PC-9 (cell line): ENCODE measurements around the gene CHP2. TPM values are rescaled to one million over a fixed set of nuclear protein-coding genes. Genes with fewer than 3 reads are reported as not detected.

Source experiments
- BruUV-seq: library from RNA; stranded (reverse); fragments of 400-500 nt; replicated peaks from 2 replicates; lab custom pipeline; 2021; lab: Mats Ljungman, UMichigan
- CTCF ChIA-PET: fragments of 300-600 bp; sonication (Branson Sonifier 250); formaldehyde crosslinking; loops from one replicate; lab custom pipeline; 2022; ENCODE audit warnings: antibody characterized with exemption; lab: Charles Lee
- POLR2A ChIA-PET: fragments of 300-600 bp; sonication (Branson Sonifier 250); formaldehyde crosslinking; loops from one replicate; lab custom pipeline; 2022; ENCODE audit warnings: antibody characterized with exemption; ENCODE audit not compliant: unreplicated experiment; lab: Charles Lee
- DNase-seq, 2 experiments: peaks; one replicate each; pipeline versions ENCODE4 v3.0.0 to v3.0.0-alpha.2; 2015 to 2022; ENCODE audit warnings: mixed read lengths in 1 of 2
- H2AFZ ChIP-seq: fragments of 200-600 bp; sonication (generic); 2 replicates; pipeline ENCODE4 v1.8.1; 2017; ENCODE audit warnings: antibody characterized with exemption
- H3F3A ChIP-seq: fragments of 200-600 bp; sonication (generic); 2 replicates; pipeline ENCODE4 v1.8.1; 2017; ENCODE audit warnings: antibody characterized with exemption, mild to moderate bottlenecking, low read depth; ENCODE audit not compliant: insufficient read depth
- H3K27ac ChIP-seq: fragments of 200-600 bp; sonication (generic); 2 replicates; pipeline ENCODE4 v1.6.1; 2016; ENCODE audit warnings: mixed run types
- H3K27me3 ChIP-seq: fragments of 200-600 bp; sonication (generic); 2 replicates; pipeline ENCODE4 v1.6.1; 2016; ENCODE audit warnings: low read depth, mixed run types; ENCODE audit not compliant: insufficient read depth
- H3K36me3 ChIP-seq: fragments of 200-600 bp; sonication (generic); 2 replicates; pipeline ENCODE4 v1.6.1; 2016; ENCODE audit warnings: low read depth, mixed run types
- H3K4me1 ChIP-seq: fragments of 200-600 bp; sonication (generic); replicated peaks from 2 replicates; pipeline ENCODE4 v1.6.1; 2016; ENCODE audit warnings: mixed run types; ENCODE audit not compliant: insufficient read depth
- H3K4me2 ChIP-seq: fragments of 200-600 bp; sonication (generic); 2 replicates; pipeline ENCODE4 v1.6.1; 2017; ENCODE audit warnings: mixed run types
- H3K4me3 ChIP-seq: fragments of 200-600 bp; sonication (generic); 2 replicates; pipeline ENCODE4 v1.6.1; 2016; ENCODE audit warnings: mixed run types
- H3K79me2 ChIP-seq: fragments of 200-600 bp; sonication (generic); 2 replicates; pipeline ENCODE4 v1.6.1; 2017; ENCODE audit warnings: low read depth, mixed run types
- H3K9me2 ChIP-seq: fragments of 200-600 bp; sonication (generic); 2 replicates; pipeline ENCODE4 v1.8.1; 2017; ENCODE audit warnings: mild to moderate bottlenecking; ENCODE audit not compliant: insufficient read depth
- H3K9me3 ChIP-seq: fragments of 200-600 bp; sonication (generic); 2 replicates; pipeline ENCODE4 v1.8.1; 2016; ENCODE audit warnings: low read depth; ENCODE audit not compliant: insufficient read depth
- H4K20me1 ChIP-seq: fragments of 200-600 bp; sonication (generic); 2 replicates; pipeline ENCODE4 v1.8.1; 2017; ENCODE audit not compliant: insufficient read depth
- CTCF ChIP-seq: fragments of 200-600 bp; sonication (generic); conservative IDR thresholded peaks from 2 replicates; pipeline ENCODE4 v1.6.1; 2017; ENCODE audit warnings: mixed run types, antibody characterized with exemption, mild to moderate bottlenecking, moderate library complexity
- EZH2 ChIP-seq: fragments of 200-600 bp; sonication (generic); IDR thresholded peaks from 2 replicates; pipeline ENCODE4 v1.8.0; 2017; ENCODE audit warnings: antibody characterized with exemption, low read depth
- intact Hi-C: fragments of 100-400 bp; cut with micrococcal nuclease; formaldehyde crosslinking; loops from one replicate; pipeline ENCODE4 v1.10.0; 2022; ENCODE audit not compliant: unreplicated experiment
- total RNA-seq: library from RNA; stranded (reverse); gene quantifications from 2 replicates; pipeline ENCODE4 v1.2.3, GENCODE V29; 2021

The CHP2 gene
- total RNA-seq, 1 experiment from 2014 or later: not detected

GRCh38 chr16:23724096-23724784 is 30.6 kb upstream of the CHP2 start:
- no peak overlapping the region for H3K27ac ChIP-seq
- no peaks in the 10 kb centered on the region for H3K4me1 ChIP-seq
- DNase-seq: no peak
- H3K9me2 ChIP-seq: no peaks in the 10 kb centered on the region
- peaks cover 6% of the 10 kb centered on the region; the same call in 1 of the 2 replicates for H3K27me3 ChIP-seq
- no peaks in the 10 kb centered on the region for H4K20me1 ChIP-seq
- POLR2A ChIA-PET: no interaction called here
- no TSS peak for BruUV-seq
- H2AFZ ChIP-seq: no peak overlapping the region
- intact Hi-C loops: no loop called here
- H3K4me3 ChIP-seq: no peak overlapping the region
- H3K79me2 ChIP-seq: no peaks in the 10 kb centered on the region
- TF ChIP-seq EZH2 (no peak), CTCF (no peak)
- no peak overlapping the region for H3K4me2 ChIP-seq
- CTCF ChIA-PET: no interaction called here
- H3K9me3 ChIP-seq: no peaks in the 10 kb centered on the region
- H3F3A ChIP-seq: no peaks in the 10 kb centered on the region
- H3K36me3 ChIP-seq: no peaks in the 10 kb centered on the region

GRCh38 chr16:23724785-23725131 is 30.1 kb upstream of the CHP2 start:
- Histone ChIP-seq H3K27me3 (peaks cover 6% of the 10 kb centered on the region; the same call in 1 of the 2 replicates), H3K4me1 (peaks cover 5% of the 10 kb centered on the region; the same call in 1 of the 2 replicates), H3K36me3 (no peaks in the 10 kb centered on the region), H3F3A (no peaks in the 10 kb centered on the region), H3K27ac (no peak overlapping the region), H3K4me2 (no peak overlapping the region), H3K79me2 (no peaks in the 10 kb centered on the region), H3K9me3 (no peaks in the 10 kb centered on the region), H3K9me2 (no peaks in the 10 kb centered on the region), H3K4me3 (no peak overlapping the region), H2AFZ (no peak overlapping the region), H4K20me1 (no peaks in the 10 kb centered on the region)
- no peak for DNase-seq
- ChIA-PET POLR2A (no interaction called here), CTCF (no interaction called here)
- intact Hi-C loops: no loop called here
- no TSS peak for BruUV-seq
- no peak for TF ChIP-seq CTCF
- no peak for TF ChIP-seq EZH2

- no peaks in the 10 kb centered on the region for H3K9me3 ChIP-seq
- no peaks in the 10 kb centered on the region for H4K20me1 ChIP-seq
- ChIA-PET POLR2A (interaction anchor here (0.5 kb wide), 1 partner anchor 187 kb away, joined by 3 read pairs; no protein-coding TSS in a partner anchor), CTCF (no interaction called here)
- peaks cover 8% of the 10 kb centered on the region; the same call in 1 of the 2 replicates for H3K4me1 ChIP-seq
- H2AFZ ChIP-seq: no peak overlapping the region
- no TSS peak for BruUV-seq
- TF ChIP-seq EZH2 (no peak), CTCF (no peak)
- no peaks in the 10 kb centered on the region for H3K79me2 ChIP-seq
- H3K36me3 ChIP-seq: no peaks in the 10 kb centered on the region
- H3F3A ChIP-seq: no peaks in the 10 kb centered on the region
- H3K4me3 ChIP-seq: no peak overlapping the region
- no peak overlapping the region for H3K27ac ChIP-seq
- H3K4me2 ChIP-seq: no peak overlapping the region
- no peak for DNase-seq
- no peaks in the 10 kb centered on the region for H3K9me2 ChIP-seq
- peaks cover 6% of the 10 kb centered on the region; the same call in 1 of the 2 replicates for H3K27me3 ChIP-seq
- intact Hi-C loops: no loop called here
Measured at GRCh38 chr16:23726710-23727109, 28.1 kb upstream of the CHP2 start.
